Stimulated activated CD4-positive, alpha-beta T cell treated with anti-CD3 and anti-CD28 coated beads, TNF-alpha, amount 100 ng/mL, for 48 hours (primary cell): ENCODE measurements around the gene TRMT11.
"Not testable (repeated sequence)": the region's sequence is repeated elsewhere in the genome, so short reads cannot be mapped to it uniquely, and the experiment has no call there.

ENCODE experiments used
- DNase-seq, 3 donors: peaks; one replicate each; pipeline ENCODE4 v3.0.0-alpha.2; 2020; ENCODE audit warnings: low read depth in 3 of 3

TRMT11 gene

GRCh38 chr6:126042001-126042419 lies 55.7 kb downstream of the TRMT11 start:
- no peak for DNase-seq

DNA sequence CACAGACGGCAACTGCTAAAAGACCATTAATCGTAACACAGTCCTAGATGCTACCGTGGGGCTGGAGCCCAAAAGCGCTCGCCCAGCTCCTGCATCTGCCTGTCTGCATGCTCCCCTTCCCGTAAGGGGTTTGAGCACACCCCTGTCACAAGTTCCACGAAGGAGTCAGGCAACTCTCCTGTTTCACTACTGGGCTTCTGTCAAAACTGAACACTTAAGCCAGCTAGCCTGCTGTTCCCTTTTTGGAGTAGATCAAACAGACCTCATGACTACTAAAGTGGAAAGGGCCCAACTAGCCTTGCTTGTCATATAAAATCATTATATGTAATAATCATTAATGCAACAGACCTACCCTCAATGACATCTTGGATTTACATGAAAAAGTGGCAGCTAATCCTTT lies 61.3 kb downstream of the TRMT11 start:
- no peak for DNase-seq

DNA sequence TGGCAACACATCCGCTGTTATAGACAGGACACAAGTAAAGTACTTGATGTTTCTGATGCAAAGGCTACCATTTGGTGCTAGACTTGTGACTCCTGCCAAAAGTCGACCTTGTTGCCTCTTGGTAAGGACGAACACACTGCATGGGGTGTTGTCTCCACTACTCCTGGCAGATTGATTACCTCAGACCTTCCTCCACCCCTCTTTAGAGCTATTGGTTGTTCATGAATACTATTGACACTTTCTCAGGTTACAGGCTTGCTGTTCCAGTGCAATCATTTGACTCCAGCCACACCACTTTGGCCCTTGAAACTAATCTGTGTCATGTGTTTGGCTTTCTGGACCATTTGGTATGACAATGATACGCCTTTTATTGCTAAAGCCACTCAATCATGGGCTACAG lies 62.3 kb downstream of the TRMT11 start:
- DNase-seq, result no peak

- DNase-seq, result no peak
Observed at GRCh38 chr6:126050795-126051194, 64.5 kb downstream of the TRMT11 start.

DNA sequence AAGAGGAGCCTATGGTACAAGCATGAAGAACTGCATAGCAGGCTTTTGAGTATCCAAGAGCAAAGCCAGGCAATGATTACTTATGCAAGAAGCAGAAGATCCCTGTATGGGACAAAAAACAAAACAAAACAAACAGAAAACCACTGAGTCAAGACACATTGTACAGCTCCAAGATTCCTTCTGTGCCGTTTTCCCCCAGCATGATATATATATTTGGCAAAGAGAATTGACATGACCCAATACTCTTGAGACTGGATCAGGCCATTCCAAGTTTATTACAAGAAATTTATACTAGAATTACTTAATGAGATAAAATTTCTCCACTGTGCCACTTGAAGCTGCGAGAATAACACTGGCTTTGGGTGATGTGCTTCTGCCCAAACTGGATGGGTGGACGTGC lies 65.5 kb downstream of the TRMT11 start:
- no peak for DNase-seq

DNA sequence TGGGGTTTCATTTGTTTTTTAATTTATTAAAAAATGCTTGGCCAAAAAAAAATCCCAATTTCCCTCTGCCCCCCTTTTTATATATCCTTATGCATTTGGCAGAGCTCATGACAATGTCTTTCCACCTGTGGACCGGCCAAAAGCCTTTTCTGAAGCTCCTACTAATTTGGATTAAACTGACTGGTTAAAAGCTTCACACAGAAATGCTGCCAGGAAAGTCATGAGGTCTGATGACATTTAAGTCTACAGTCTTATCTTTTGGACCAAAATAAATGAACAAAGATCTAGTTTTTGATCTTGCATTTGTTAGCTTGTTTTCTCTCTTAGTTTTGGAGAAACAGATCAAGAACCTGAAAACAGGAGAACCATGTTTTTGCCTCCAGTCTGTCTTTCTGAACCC lies 66.1 kb downstream of the TRMT11 start:
- no peak for DNase-seq

DNA sequence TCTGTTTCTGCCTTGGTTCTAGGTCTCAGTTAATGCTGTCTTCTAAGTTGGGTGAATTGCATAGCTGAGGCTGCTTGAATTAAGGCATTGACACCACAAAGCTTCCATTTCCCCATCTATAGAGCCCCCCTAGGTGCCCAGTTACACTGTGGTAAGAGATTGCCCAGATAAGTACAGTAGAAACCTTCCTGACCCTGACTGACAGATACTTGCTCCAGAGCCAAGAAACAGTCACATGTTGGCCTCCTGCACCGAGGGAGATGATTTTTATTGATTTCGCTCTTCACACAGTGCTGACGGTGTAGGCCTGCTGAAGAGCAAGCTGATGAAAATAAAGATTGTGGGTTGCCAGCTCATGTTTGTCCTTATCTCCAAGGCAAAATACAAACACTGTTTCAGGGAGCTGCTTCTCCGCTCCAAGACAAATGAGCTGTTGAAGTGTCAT lies 67.9 kb downstream of the TRMT11 start:
- DNase-seq, result no peak

DNA sequence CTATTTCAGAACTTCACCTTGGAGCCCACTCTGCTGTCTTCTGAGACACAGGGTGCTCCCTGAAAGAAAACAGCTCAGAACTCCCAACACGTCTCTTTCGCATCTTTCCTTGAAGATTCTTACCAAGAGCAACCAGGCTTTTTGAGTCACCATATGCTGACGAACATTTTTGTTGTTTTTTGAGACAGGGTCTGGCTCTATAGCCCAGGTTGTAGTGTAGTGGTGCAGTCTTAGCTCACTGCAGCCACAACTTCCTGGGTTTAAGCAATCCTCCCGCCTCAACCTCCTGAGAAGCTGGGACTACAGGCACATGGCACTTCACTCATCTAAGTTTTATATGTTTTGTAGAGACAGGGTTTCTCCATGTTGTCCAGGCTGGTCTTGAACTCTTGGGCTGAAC lies 68.5 kb downstream of the TRMT11 start:
- no peak for DNase-seq

DNA sequence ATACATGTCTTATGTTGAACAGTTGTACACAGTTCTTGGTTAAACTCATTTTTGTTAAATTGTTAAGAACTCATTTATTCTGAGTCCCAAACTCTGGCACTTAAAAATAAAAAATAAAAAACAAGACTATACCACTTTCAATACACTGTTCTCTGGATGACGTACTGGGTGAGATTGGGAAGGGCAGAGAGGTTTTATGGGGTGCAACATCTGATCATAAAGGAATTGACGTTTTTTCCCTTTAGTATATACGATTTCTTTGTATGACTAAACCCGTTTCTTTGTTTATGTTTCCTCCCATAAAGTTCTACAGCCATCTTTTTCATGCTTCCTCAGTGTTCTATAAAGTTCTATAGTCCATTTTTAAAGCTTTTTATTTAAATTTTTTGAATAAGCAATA lies 69.1 kb downstream of the TRMT11 start:
- DNase-seq, result no peak

DNA sequence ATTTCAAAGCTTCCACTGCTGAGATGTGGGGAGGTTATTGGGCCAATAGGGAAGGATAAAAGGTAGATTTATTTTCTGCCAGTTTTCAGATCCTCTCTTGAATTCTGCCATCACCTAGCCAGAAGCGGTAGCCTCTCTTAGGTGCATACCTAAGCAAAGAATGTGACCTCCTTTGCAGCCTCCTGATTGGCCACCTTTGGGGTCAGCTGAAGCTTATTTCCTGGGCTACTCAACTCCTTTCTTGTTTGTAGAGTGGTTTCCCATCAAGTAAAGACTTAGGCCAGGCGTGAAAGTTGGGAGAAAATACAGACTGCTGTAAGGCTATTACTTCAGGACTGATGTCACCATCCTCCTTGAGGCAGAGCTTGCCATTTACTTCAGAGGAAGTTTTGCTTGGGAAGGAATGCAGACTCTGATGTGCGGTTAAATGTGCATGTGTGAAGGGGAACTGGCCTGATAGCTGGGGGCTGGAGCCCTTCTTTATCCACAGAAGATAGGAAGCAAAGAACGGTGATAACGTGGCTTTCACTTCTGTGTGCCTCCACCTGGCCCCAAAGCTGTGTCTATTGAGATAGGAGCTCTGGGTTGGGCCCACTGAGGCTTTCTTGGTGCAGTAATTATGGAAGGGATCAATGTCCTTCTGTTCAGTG lies 70.1 kb downstream of the TRMT11 start:
- DNase-seq, result no peak

DNA sequence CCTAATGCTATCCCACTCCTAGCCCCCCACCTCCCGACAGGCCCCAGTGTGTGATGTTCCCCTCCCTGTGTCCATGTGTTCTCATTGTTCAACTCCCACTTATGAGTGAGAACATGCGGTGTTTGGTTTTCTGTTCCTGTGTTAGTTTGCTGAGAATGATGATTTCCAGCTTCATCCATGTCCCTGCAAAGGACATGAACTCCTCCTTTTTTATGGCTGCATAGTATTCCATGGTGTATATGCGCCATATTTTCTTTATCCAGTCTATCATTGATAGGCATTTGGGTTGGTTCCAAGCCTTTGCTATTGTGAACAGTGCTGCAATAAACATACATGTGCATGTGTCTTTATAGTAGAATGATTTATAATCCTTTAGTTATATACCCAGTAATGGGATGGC lies 71.7 kb downstream of the TRMT11 start:
- not testable (repeated sequence) for DNase-seq

DNA sequence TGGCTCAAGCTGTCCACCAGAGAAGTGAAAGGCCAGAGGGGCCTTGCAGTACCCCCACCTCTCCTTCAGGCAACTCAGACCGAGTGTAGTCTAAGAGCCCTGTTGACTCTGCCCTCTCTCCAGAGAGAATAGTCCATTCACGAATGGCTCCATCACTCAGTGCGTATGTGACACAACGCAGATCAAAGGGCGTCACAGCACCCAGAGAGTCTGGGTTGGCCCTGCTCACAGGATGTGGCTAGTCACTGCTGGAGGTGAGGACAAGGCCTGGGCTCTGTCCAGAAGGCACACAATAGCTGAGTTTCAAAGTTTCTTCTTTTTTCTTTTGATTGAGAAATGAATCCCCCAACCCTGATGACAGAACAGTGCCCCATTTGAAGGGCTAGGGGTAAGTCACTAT lies 74.1 kb downstream of the TRMT11 start:
- no peak for DNase-seq

GRCh38 chr6:126063512-126064146 lies 77.3 kb downstream of the TRMT11 start:
- DNase-seq, result no peak

DNA sequence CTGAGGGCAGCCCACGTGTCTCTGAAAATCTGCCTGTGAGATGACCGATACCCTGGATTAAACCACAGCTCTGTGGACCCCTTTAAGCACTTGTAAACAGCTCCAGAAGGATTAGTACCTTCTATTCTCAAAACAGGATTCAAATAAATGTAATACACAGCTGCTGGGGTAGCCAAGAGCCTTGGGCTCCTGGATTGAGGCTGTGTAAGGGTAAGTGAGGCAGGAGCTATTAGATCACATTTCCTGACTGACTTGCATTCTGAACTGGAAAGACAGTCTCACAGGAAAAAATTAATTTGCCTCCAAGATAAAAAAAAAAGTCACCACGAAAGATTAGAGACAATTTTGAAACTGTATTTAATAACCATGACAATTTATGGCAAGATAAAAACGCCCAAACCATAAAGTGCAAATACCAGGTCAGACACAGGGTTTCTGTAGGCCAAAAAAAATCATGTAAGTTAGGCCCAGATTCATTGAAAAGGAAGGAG lies 78.0 kb downstream of the TRMT11 start:
- DNase-seq, result no peak

GRCh38 chr6:126064748-126065401 lies 78.5 kb downstream of the TRMT11 start:
- DNase-seq, result no peak

DNA sequence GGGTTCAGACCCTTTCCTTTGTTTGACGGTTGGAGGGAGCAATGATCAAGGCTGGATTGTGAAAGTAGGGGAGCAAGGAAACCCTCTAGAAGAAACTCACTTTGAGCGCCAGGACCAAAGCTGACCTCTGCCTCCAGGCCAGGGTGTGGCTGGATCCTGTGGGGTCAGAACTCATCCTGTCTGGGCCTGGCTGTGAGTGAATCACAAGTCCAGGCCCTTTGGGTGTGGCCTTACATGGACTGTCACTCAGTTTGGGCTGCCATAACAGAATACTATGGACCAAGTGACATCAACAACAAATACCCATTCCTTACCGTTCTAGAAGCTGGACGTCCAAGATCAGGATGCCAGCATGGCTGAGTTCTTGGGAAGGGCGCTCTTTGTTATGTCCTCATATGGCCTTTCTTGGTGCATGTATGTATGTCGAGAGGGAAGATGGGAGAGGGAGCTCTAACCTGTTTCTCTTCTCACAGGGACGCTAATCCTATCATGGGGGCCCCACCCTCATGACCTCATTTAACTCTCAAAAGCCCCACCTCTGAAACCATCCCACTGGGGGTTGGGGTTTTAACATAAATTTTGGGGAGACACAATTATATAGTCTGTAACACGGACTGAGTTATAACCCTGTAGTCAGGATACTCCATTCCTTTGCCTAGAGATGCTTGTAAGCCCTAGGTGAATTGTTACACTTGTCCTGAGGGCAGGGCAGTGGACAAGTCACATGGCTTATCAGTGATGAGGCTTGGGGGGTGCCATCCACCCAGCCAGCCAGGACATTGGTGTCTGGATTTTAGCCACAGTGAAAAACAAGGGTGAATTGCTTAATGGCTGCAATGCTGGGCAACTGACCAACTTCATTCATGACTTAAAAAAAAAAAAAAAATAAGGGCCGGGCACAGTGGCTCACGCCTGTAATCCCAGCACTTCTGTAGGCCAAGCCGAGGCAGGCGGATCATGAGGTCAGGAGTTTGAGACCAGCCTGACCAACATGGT lies 80.0 kb downstream of the TRMT11 start:
- no peak for DNase-seq

DNA sequence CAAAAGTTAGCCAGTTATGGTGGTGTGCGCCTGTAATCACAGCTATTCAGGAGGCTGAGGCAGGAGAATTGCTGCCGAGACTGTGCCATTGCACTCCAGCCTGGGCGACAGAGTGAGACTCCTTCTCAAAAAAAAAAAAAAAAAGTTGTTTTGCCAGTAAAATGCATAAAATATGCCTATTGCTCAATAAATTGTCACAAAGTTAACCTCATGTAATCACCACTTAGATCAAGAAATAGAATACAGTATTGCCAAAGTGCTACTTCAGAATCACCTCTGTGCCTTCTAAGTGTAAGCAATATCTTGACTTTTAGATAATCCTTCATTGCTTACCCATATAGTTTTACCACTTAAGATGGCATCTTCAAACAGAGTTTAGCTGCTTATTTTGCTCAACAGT lies 80.7 kb downstream of the TRMT11 start:
- no peak for DNase-seq

GRCh38 chr6:126069449-126069848 lies 83.1 kb downstream of the TRMT11 start:
- no peak for DNase-seq

DNA sequence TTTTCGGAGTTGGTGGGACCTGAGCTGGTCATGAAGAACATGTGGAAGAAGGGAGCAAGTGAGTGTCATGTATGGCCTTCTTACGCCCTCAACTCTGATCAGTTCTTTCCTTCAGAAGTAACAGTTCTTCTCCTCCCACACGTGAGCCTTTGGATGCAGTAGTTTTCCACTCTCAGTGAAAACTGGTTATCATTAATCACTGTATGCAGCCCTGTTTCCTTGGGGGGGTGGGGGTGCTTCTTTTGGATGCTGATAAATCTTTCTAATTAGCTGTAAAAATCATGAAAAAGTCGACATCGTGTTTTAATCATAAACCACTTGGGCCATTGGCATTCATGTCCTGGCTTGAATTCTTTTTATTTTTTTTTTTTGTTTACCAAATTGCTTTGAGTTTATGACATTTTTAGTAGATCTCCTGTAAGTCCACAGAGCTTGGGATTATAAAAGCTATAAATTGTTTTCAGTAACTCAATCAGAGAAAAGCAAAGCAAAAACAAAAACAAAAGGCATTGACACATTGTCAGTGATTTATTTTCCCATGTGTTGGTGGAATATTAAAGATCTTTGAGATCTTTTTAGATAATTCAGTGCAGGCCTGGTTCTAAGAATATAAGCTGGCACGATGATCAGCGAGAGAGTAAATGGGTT lies 84.8 kb downstream of the TRMT11 start:
- DNase-seq, result no peak

DNA sequence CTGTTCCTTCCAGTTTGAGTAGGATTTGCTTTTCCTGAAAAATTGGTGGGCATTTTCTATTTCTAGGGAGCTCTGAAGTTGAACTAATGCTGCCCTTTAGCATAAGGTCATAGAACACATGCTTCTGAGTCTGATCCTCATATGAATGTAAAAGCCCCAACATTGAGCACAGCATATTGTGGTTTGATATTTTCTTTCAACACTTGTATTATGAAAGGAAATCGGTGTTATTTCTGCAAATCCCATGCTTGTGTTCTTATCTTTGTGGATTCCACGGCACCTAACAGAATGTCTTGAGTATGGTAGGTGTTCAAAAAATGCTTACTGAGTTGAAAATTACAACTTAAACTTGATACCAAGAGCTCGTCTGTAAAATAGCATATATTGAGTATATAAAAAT lies 85.8 kb downstream of the TRMT11 start:
- DNase-seq, result no peak

- no peak for DNase-seq
Observed at GRCh38 chr6:126072834-126073233, 86.5 kb downstream of the TRMT11 start.
